ENCODE measurements around the gene ZNF350. TPM values are rescaled to one million over a fixed set of nuclear protein-coding genes. Genes with fewer than 3 reads are reported as not detected.
"Not testable (repeated sequence)": the region's sequence is repeated elsewhere in the genome, so short reads cannot be mapped to it uniquely, and the experiment has no call there.

Gene ZNF350
- 1.3 TPM for polyA plus RNA-seq (2012; ENCODE audit: insufficient read depth, insufficient read length)

- DNase-seq (ENCODE audit: low read depth, low spot score), result peak; percentile 55
- H3K4me3 ChIP-seq (ENCODE audit: low read length), result peak within 1 kb of the TSS; percentile 46
These were observed at the start of gene ZNF350 for GRCh38 chr19:51986309-51987291. TSS of gene ZNF350 (minus strand) at chr19:51986840. CDS start at chr19:51974360, 12,480 bp downstream.

- DNase-seq (ENCODE audit: low read depth, low spot score), result no peak
- H3K4me3 ChIP-seq (ENCODE audit: low read length), result no peak overlapping the region
These were observed 47.5 kb upstream of the ZNF350 start for GRCh38 chr19:52034051-52034728.

- no peak for DNase-seq (ENCODE audit: low read depth, low spot score)
- H3K4me3 ChIP-seq (ENCODE audit: low read length), result peak overlapping the region; percentile 77
These were observed 42.1 kb upstream of the ZNF350 start for GRCh38 chr19:52028780-52029123.

- peak within 1 kb of the TSS; percentile 77 for H3K4me3 ChIP-seq (ENCODE audit: low read length)
- DNase-seq (ENCODE audit: low read depth, low spot score), result peak; percentile 67
These were observed 41.6 kb upstream of the ZNF350 start, which contains the start of gene ZNF614 for GRCh38 chr19:52028027-52028779. TSS of gene ZNF614 (minus strand) at chr19:52028379. CDS start at chr19:52025745, 2,634 bp downstream.

GRCh38 chr19:52026255-52026990 is 39.8 kb upstream of the ZNF350 start:
- not testable (repeated sequence) for H3K4me3 ChIP-seq (ENCODE audit: low read length); DNase-seq (ENCODE audit: low read depth, low spot score)

- not testable (repeated sequence) for DNase-seq (ENCODE audit: low read depth, low spot score); H3K4me3 ChIP-seq (ENCODE audit: low read length)
These were observed 37.8 kb upstream of the ZNF350 start for GRCh38 chr19:52024478-52024877.

GRCh38 chr19:52022193-52022592 is 35.6 kb upstream of the ZNF350 start:
- no peak overlapping the region for H3K4me3 ChIP-seq (ENCODE audit: low read length)
- no peak for DNase-seq (ENCODE audit: low read depth, low spot score)

- H3K4me3 ChIP-seq (ENCODE audit: low read length), result no peak overlapping the region
- DNase-seq (ENCODE audit: low read depth, low spot score), result no peak
These were observed 33.9 kb upstream of the ZNF350 start for GRCh38 chr19:52020506-52020905.

GRCh38 chr19:52010674-52011073 is 24.0 kb upstream of the ZNF350 start:
- H3K4me3 ChIP-seq (ENCODE audit: low read length), result no peak overlapping the region
- DNase-seq (ENCODE audit: low read depth, low spot score), result no peak

- no peak within 1 kb of the TSS for H3K4me3 ChIP-seq (ENCODE audit: low read length)
- DNase-seq (ENCODE audit: low read depth, low spot score), result no peak
These were observed 21.3 kb upstream of the ZNF350 start, which contains the start of gene ZNF615 for GRCh38 chr19:52007806-52008557. TSS of gene ZNF615 (minus strand) at chr19:52008211. CDS start at chr19:52003711, 4,500 bp downstream.

- DNase-seq (ENCODE audit: low read depth, low spot score), result no peak
- H3K4me3 ChIP-seq (ENCODE audit: low read length), result no peak overlapping the region
These were observed 20.8 kb upstream of the ZNF350 start for GRCh38 chr19:52007451-52007805.

- no peak overlapping the region for H3K4me3 ChIP-seq (ENCODE audit: low read length)
- DNase-seq (ENCODE audit: low read depth, low spot score), result no peak
These were observed 7.5 kb upstream of the ZNF350 start for GRCh38 chr19:51994048-51994644.

- no peak for DNase-seq (ENCODE audit: low read depth, low spot score)
- no peak overlapping the region for H3K4me3 ChIP-seq (ENCODE audit: low read length)
These were observed 6.8 kb upstream of the ZNF350 start for GRCh38 chr19:51993422-51993821.

- DNase-seq (ENCODE audit: low read depth, low spot score), result no peak
- no peak overlapping the region for H3K4me3 ChIP-seq (ENCODE audit: low read length)
These were observed 3.3 kb downstream of the ZNF350 start for GRCh38 chr19:51983361-51983760.

GRCh38 chr19:51980926-51981325 is 5.7 kb downstream of the ZNF350 start:
- DNase-seq (ENCODE audit: low read depth, low spot score); H3K4me3 ChIP-seq (ENCODE audit: low read length): not testable (repeated sequence)

GRCh38 chr19:51980116-51980736 is 6.4 kb downstream of the ZNF350 start:
- DNase-seq (ENCODE audit: low read depth, low spot score), result no peak
- H3K4me3 ChIP-seq (ENCODE audit: low read length), result no peak overlapping the region

GRCh38 chr19:51978882-51979281 is 7.8 kb downstream of the ZNF350 start:
- H3K4me3 ChIP-seq (ENCODE audit: low read length), result no peak overlapping the region
- DNase-seq (ENCODE audit: low read depth, low spot score), result no peak
